Measurements from ENCODE around the gene TRIM24.

- TF ChIP-seq POLR2AphosphoS5 (IDR thresholded peaks at IDR 0.05), result no peak
- no peak for TF ChIP-seq CTCF (IDR thresholded peaks at IDR 0.05 in 8 of 11, conservative IDR thresholded peaks at IDR 0.05 in 3 of 11)
Observed at GRCh38 chr7:138527746-138528223, 67.7 kb downstream of the TRIM24 start.

All from spleen (tissue), 7 donors.